GM19438 (cell line): ENCODE measurements around the gene RNF146.
"Not testable (repeated sequence)": the region's sequence is repeated elsewhere in the genome, so short reads cannot be mapped to it uniquely, and the experiment has no call there.

Experiments
- ATAC-seq: cut with Tn5 transposase; IDR thresholded peaks from one replicate; pipeline ENCODE4 v1.9.1; 2021; ENCODE audit warnings: low read depth; ENCODE audit not compliant: unreplicated experiment

RNF146 gene, protein sequence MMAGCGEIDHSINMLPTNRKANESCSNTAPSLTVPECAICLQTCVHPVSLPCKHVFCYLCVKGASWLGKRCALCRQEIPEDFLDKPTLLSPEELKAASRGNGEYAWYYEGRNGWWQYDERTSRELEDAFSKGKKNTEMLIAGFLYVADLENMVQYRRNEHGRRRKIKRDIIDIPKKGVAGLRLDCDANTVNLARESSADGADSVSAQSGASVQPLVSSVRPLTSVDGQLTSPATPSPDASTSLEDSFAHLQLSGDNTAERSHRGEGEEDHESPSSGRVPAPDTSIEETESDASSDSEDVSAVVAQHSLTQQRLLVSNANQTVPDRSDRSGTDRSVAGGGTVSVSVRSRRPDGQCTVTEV

DNA sequence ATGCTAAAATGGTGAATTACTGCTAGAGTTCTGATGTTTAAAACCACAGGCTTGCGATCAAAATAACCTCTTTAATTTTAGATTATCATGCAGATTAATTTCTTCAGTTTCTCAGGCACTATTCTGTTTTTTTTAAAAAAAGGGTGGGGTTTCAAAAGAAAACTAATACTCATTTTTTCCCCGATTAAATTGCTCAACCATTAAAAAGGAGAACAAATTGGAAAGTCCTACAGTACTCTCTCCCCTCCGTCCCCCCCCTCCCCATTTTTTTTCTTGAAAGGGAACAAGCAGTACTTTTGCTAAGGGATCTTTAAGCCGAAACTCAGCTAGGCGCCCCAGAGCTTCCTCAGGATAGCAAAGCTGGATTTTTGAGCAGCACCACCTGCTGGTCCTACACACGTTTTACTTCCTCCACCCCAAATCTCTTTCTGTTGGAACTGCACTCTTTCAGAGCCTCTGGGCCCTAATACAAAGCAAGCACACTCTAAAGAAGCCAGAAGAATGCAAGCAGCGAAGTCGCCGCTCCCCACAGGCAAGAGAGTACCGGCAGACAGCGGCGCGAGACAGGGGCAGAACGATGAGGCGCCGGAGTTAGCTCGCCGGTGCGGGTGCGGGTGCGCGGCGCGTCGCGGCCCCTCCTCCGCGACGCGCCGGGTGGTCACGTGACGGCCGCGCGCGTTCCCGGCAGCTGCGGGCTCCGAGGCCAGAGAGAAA is at the start of gene RNF146:
RNF146 (plus strand) TSS at position 687 of the 714 bp plus-strand sequence. CDS start 13,475 bp downstream, outside the sequence.
- ATAC-seq, result peak; percentile 79

DNA sequence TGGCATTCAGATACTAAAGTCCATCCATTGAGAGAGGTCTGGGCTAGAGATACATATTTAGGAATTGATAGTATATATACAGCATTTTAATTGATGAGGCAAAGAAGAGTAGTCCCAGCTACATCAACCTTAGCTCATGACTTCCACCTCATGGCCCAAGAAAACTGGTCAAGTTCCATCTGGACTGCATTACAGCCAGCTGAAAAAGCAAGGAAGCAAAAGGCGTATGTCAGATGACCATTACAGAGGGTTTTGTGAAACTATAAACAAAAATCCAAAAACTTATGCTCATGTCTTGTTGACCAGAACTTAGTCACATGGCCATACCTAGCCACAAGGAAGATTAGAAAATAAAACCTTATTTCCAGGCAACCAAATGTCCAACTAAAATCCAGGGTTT is 46.8 kb upstream of the RNF146 start:
- no peak for ATAC-seq

- ATAC-seq, result no peak
Measured at GRCh38 chr6:127221201-127221600, 45.5 kb upstream of the RNF146 start.

GRCh38 chr6:127222418-127222817 is 44.2 kb upstream of the RNF146 start:
- no peak for ATAC-seq

- no peak for ATAC-seq
Measured at GRCh38 chr6:127225497-127225896, 41.2 kb upstream of the RNF146 start.

GRCh38 chr6:127233819-127234218 is 32.8 kb upstream of the RNF146 start:
- ATAC-seq, result not testable (repeated sequence)

GRCh38 chr6:127243501-127243900 is 23.2 kb upstream of the RNF146 start:
- no peak for ATAC-seq

GRCh38 chr6:127247114-127248096 is 19.3 kb upstream of the RNF146 start:
- ATAC-seq, result no peak

GRCh38 chr6:127249621-127250020 is 17.0 kb upstream of the RNF146 start:
- no peak for ATAC-seq

DNA sequence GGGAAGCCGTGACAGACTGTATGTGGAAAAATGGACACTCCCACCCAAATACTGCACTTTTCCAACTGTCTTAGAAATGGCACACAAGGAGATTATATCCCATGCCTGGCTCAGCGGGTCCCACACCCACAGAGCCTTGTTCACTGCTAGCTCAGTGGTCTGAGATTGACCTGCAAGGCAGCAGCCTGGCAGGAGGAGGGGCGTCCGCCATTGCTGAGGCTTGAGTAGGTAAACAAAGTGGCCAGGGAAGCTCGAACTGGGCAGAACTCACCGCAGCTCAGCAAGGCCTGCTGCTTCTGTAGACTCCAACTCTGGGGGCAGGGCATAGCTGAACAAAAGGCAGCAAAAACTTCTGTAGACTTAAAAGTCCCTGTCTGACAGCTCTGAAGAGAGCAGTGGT is 11.4 kb upstream of the RNF146 start:
- no peak for ATAC-seq

GRCh38 chr6:127262896-127263295 is 3.8 kb upstream of the RNF146 start:
- no peak for ATAC-seq

GRCh38 chr6:127263481-127263880 is 3.2 kb upstream of the RNF146 start:
- ATAC-seq, result no peak

DNA sequence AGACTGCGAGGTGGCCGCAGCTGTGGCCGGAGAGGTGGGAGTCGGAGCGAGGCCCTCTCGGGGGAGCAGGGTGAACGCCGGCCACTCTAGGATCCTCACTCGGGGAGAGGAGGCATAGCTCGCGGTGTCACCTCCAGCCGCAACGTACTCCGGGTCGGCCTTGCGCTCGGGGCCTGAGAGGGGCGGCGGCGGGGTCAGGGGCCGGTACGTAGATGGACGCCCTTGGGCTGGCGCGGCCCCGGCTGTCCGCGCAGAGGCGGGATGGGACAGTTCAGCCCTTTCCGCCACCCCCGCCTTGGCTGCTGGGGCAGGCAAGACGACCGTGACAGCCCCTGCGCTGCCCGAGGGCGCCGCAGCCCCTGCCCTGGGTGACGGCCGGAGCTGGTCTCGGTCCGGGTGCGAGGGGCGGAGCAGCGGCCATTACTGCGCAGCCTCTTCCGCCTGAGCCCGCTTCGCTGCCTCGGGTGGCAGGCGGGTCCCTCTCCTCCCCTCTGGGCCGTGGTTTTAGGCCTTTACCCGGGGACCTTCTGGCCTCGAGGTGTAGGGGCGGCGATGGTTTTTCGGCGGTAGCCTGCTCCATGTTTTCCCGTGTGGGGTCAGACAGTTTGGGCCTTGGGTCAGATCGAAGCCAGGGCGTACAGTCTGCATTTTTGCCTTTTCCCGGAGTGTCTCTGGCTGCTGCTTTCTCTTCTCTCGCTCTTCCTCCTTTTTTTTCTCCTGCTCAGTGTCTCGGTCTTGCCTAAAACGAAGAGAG is 405 bp downstream of the RNF146 start:
- peak; percentile 79 for ATAC-seq

GRCh38 chr6:127267646-127268625 is 1.3 kb downstream of the RNF146 start:
- ATAC-seq, result peak; percentile 2

DNA sequence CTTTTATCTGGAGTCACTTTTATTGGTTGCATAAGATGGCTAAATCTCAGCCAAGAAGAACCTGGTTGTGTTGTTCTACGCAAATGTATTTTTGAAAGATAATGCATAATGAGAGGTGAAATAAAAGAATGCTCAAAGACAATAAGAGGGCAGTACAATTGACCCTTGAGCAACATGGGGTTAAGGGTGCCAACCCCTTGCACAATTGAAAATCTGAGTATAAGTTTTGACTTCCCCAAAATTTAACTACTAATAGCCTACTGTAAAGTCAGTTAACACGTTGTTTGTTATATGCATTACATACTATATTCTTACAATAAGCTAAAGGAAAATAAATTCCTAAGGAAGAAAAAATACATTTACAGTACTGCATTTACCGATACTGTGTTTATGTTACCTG is 5.9 kb downstream of the RNF146 start:
- ATAC-seq, result no peak

GRCh38 chr6:127273499-127273898 is 6.8 kb downstream of the RNF146 start:
- ATAC-seq, result no peak

- ATAC-seq, result no peak
Measured at GRCh38 chr6:127276331-127276730, 9.7 kb downstream of the RNF146 start.

DNA sequence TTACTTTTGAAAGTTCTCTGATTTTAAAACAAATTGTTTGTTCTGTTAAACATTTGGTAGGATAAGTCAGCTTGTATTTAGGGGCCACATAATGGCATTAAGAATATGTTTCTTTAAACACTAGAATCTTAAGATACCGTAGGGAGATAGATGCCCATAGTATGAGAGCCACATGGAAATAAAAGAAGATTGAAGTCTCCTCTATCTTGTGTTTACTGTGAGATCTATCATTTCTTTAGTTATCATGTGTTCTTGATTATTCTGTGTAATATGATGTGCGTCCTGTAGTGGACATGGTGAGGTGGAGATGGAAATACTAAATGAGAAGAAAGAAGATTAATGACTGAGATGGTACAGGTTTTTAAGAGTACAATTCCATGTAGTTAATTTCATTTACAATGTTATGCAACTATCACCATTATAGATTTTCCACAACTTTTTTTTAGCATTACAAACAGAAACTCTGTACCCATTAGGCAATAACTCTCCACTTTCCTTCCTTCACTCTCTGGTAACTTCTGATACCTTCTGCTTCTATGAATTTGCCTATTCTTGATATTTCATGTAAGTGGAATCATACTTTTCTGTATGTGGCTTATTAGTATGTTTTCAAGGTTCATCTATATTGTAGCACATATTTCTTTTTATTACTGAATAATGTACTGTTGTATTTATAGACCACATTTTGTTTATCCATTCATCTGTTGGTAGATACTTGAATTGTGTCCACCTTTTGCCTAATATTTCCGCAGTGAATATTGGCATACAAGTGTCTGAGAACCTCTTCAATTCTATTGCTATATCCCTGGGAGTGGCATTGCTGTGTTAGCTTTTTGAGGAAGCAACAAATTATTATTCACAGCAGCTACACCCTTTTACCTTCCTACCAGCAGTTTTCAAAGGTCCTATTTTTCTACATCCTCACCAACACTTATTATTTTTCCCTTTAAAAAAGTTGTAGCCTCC is 11.5 kb downstream of the RNF146 start:
- no peak for ATAC-seq
